ENCODE measurements around the gene CALY. TPM values are rescaled to one million over a fixed set of nuclear protein-coding genes. Genes with fewer than 3 reads are reported as not detected.

The CALY gene
- polyA plus RNA-seq, 1 of the 3 experiments (the other 2 are of a cell fraction) = 3.3 TPM

- H3K9ac ChIP-seq = peak within 1 kb of the TSS; percentile 64
- CTCF ChIA-PET = interaction anchor here (1.1 to 2.3 kb wide), 3 partner anchors 18 to 50 kb away, joined by 4 to 13 read pairs (median 7); no protein-coding TSS in a partner anchor
- H3K9me3 ChIP-seq = no peaks in the 10 kb centered on the region
- H4K20me1 ChIP-seq (ENCODE audit: insufficient read depth) = no peaks in the 10 kb centered on the region
- peak within 1 kb of the TSS in 1 of 2 experiments; percentile 67; a peak in 1 of 4 replicates for H3K27ac ChIP-seq (ENCODE audit: low read depth in 2 of 2, low read length in 1 of 2)
- no peaks in the 10 kb centered on the region for H3K79me2 ChIP-seq (ENCODE audit: insufficient read depth)
- 20% methylated on average over 36 of the region's 78 CpGs for WGBS (ENCODE audit: low lambda C conversion rate)
- H2AFZ ChIP-seq (ENCODE audit: low read depth) = peak within 1 kb of the TSS; percentile 92
- peaks cover 0 to 15% of the 10 kb centered on the region in 2 experiments; a peak in 1 of 4 replicates for H3K4me1 ChIP-seq (ENCODE audit: control insufficient read depth in 1 of 2, insufficient read depth in 2 of 2, low read depth in 1 of 2, low read length in 1 of 2)
- H3K4me2 ChIP-seq = peak within 1 kb of the TSS; percentile 97
- H3K4me3 ChIP-seq (ENCODE audit: low read depth in 2 of 2, low read length in 1 of 2) = peak within 1 kb of the TSS; percentile 74 to 76
- H3K9me2 ChIP-seq = no peaks in the 10 kb centered on the region
- peak; percentile 93 for DNase-seq
- POLR2A ChIA-PET = interaction anchor here (0.6 to 1.1 kb wide), 2 partner anchors 13 to 31 kb away, joined by 3 read pairs; no protein-coding TSS in a partner anchor
- H3F3A ChIP-seq (replicated peaks; ENCODE audit: insufficient read depth) = no peaks in the 10 kb centered on the region
- no peaks in the 10 kb centered on the region for H3K36me3 ChIP-seq (replicated peaks in 1 of 2; ENCODE audit: control insufficient read depth in 1 of 2, insufficient read depth in 2 of 2, low read length in 1 of 2)
- no peaks in the 10 kb centered on the region for H3K27me3 ChIP-seq (ENCODE audit: insufficient read depth)
- no peak for TF ChIP-seq PBX3 (IDR thresholded peaks at IDR 0.05)
- TF ChIP-seq RFX5 (IDR thresholded peaks at IDR 0.05; ENCODE audit: low read length) = no peak
- TF ChIP-seq POLR2AphosphoS5 (IDR thresholded peaks at IDR 0.05; ENCODE audit: low read depth, low read length) = 0 out of 2 replicates have a peak, but pooled peaks have one; percentile 37
- no peak for TF ChIP-seq FOXM1 (IDR thresholded peaks at IDR 0.05; ENCODE audit: low read depth)
- no peak for TF ChIP-seq YY1 (IDR thresholded peaks at IDR 0.05; ENCODE audit: low read depth)
- TF ChIP-seq GATA2 (CRISPR knock-in tag; IDR thresholded peaks at IDR 0.05) = no peak
- peak; percentile 52 for TF ChIP-seq TAF1 (IDR thresholded peaks at IDR 0.05; ENCODE audit: borderline replicate concordance, low read depth, low read length)
Measured at GRCh38 chr10:133379152-133379800, 42.6 kb upstream of the CALY start, which contains the start of gene PAOX. PAOX (plus strand) TSS chr10:133379262; CDS start chr10:133379317, 55 bp downstream.

- Histone ChIP-seq H3K36me3 (replicated peaks in 1 of 2; ENCODE audit: control insufficient read depth in 1 of 2, insufficient read depth in 2 of 2, low read length in 1 of 2) (no peaks in the 10 kb centered on the region), H3K9ac (peak overlapping the region; percentile 64)
- CTCF ChIA-PET = interaction anchor here (1.5 to 2.3 kb wide), 2 partner anchors 18 to 49 kb away, joined by 7 to 13 read pairs; no protein-coding TSS in a partner anchor
Measured at GRCh38 chr10:133378251-133379096, 41.8 kb upstream of the CALY start.

More at GRCh38 chr10:133378251-133379096, 41.8 kb upstream of the CALY start:
- Histone ChIP-seq H3K79me2 (ENCODE audit: insufficient read depth) (no peaks in the 10 kb centered on the region), H3K4me2 (peak overlapping the region; percentile 97), H3K27me3 (ENCODE audit: insufficient read depth) (no peaks in the 10 kb centered on the region), H3K27ac (ENCODE audit: low read depth in 2 of 2, low read length in 1 of 2) (peak overlapping the region in 1 of 2 experiments; percentile 67; a peak in 1 of 4 replicates), H3K9me3 (no peaks in the 10 kb centered on the region), H3F3A (replicated peaks; ENCODE audit: insufficient read depth) (no peaks in the 10 kb centered on the region), H3K4me1 (ENCODE audit: control insufficient read depth in 1 of 2, insufficient read depth in 2 of 2, low read depth in 1 of 2, low read length in 1 of 2) (peaks cover 0 to 19% of the 10 kb centered on the region in 2 experiments; a peak in 2 of 4 replicates), H4K20me1 (ENCODE audit: insufficient read depth) (no peaks in the 10 kb centered on the region), H3K9me2 (no peaks in the 10 kb centered on the region), H3K4me3 (ENCODE audit: low read depth in 2 of 2, low read length in 1 of 2) (peak overlapping the region; percentile 74 to 76), H2AFZ (ENCODE audit: low read depth) (peak overlapping the region; percentile 92; the same call in 1 of the 2 replicates)
- POLR2A ChIA-PET = interaction anchor here (0.6 to 1.1 kb wide), 2 partner anchors 12 to 30 kb away, joined by 3 read pairs; no protein-coding TSS in a partner anchor
- DNase-seq = peak; percentile 82
- 1% methylated on average over 26 of the region's 90 CpGs for WGBS (ENCODE audit: low lambda C conversion rate)
- no peak for TF ChIP-seq RAD21 (IDR thresholded peaks at IDR 0.05; ENCODE audit: low read length)
- TF ChIP-seq MXI1 (IDR thresholded peaks at IDR 0.05; ENCODE audit: low read depth, low read length) = 0 out of 2 replicates have a peak, but pooled peaks have one; percentile 9
- TF ChIP-seq NRF1 (IDR thresholded peaks at IDR 0.05; ENCODE audit: low read depth, low read length) = peak; percentile 38

Measured in SK-N-SH (cell line).